Neural progenitor cell (in vitro differentiated cells): ENCODE results near the gene SPTBN1. TPM values are rescaled to one million over a fixed set of nuclear protein-coding genes. Genes with fewer than 3 reads are reported as not detected.
"Not testable (repeated sequence)": the region's sequence is repeated elsewhere in the genome, so short reads cannot be mapped to it uniquely, and the experiment has no call there.

Source experiments
- DNase-seq: peaks from one replicate; pipeline ENCODE4 v3.0.0-alpha.2; 2016; ENCODE audit warnings: low spot score
- H2AFZ ChIP-seq: fragments of 200-600 bp; sonication (generic); replicated peaks from 2 replicates; pipeline ENCODE4 v1.6.1; 2016; ENCODE audit warnings: antibody characterized with exemption
- H3F3A ChIP-seq: fragments of 200-600 bp; sonication (generic); 2 replicates; pipeline ENCODE4 v1.6.1; 2016; ENCODE audit warnings: antibody characterized with exemption, low read depth
- H3K27ac ChIP-seq: fragments of 200-600 bp; sonication (generic); 2 replicates; pipeline ENCODE4 v1.5.1; 2016; ENCODE audit warnings: mild to moderate bottlenecking
- H3K27me3 ChIP-seq: fragments of 200-600 bp; sonication (generic); 2 replicates; pipeline ENCODE4 v1.6.1; 2016; ENCODE audit warnings: mild to moderate bottlenecking, moderate library complexity
- H3K36me3 ChIP-seq: fragments of 200-600 bp; sonication (generic); 2 replicates; pipeline ENCODE4 v1.5.1; 2016
- H3K4me1 ChIP-seq: fragments of 200-600 bp; sonication (generic); 2 replicates; pipeline ENCODE4 v1.6.1; 2016; ENCODE audit warnings: mixed run types
- H3K4me2 ChIP-seq: fragments of 200-600 bp; sonication (generic); 2 replicates; pipeline ENCODE4 v1.6.1; 2016
- H3K4me3 ChIP-seq: fragments of 200-600 bp; sonication (generic); 2 replicates; pipeline ENCODE4 v1.5.1; 2016
- H3K79me2 ChIP-seq: fragments of 200-600 bp; sonication (generic); 2 replicates; pipeline ENCODE4 v1.6.1; 2016; ENCODE audit warnings: low read depth
- H3K9ac ChIP-seq: fragments of 200-600 bp; sonication (generic); 2 replicates; pipeline ENCODE4 v1.6.1; 2016
- H3K9me3 ChIP-seq: fragments of 200-600 bp; sonication (generic); 2 replicates; pipeline ENCODE4 v1.5.1; 2016; ENCODE audit warnings: low read depth
- H4K20me1 ChIP-seq: fragments of 200-600 bp; sonication (generic); 2 replicates; pipeline ENCODE4 v1.6.1; 2016; ENCODE audit warnings: low read depth
- H3K27ac Mint-ChIP-seq: 3 replicates; pipeline ENCODE4 v1.8.0; 2021; ENCODE audit warnings: mixed read lengths
- H3K27me3 Mint-ChIP-seq: 2 replicates; pipeline ENCODE4 v1.8.0; 2022; ENCODE audit warnings: low read depth, mild to moderate bottlenecking, inconsistent platforms, moderate library complexity, mixed read lengths; ENCODE audit not compliant: insufficient read depth
- H3K36me3 Mint-ChIP-seq: 3 replicates; pipeline ENCODE4 v1.8.0; 2021; ENCODE audit warnings: mixed read lengths
- H3K4me1 Mint-ChIP-seq: 3 replicates; pipeline ENCODE4 v1.8.0; 2021; ENCODE audit warnings: mixed read lengths
- H3K4me3 Mint-ChIP-seq: 3 replicates; pipeline ENCODE4 v1.8.0; 2021; ENCODE audit warnings: mild to moderate bottlenecking, moderate library complexity, mixed read lengths
- H3K9me3 Mint-ChIP-seq: 3 replicates; pipeline ENCODE4 v1.8.0; 2020; ENCODE audit warnings: mixed read lengths
- EZH2 ChIP-seq: fragments of 200-600 bp; sonication (generic); IDR thresholded peaks from 2 replicates; pipeline ENCODE4 v1.6.1; 2017; ENCODE audit warnings: antibody characterized with exemption, mild to moderate bottlenecking, moderate library complexity
- EZH2phosphoT487 ChIP-seq: fragments of 200-600 bp; sonication (generic); IDR thresholded peaks from 2 replicates; pipeline ENCODE4 v1.6.1; 2017; ENCODE audit warnings: antibody characterized with exemption
- total RNA-seq: library from RNA; depleted of rRNA; stranded (reverse); fragments of >200 nt; gene quantifications from 2 replicates; pipeline ENCODE4 v1.2.3, GENCODE V29; 2015; ENCODE audit warnings: low replicate concordance
- TF ChIP-seq, protein P1 (sequence below): fragments of 200-600 bp; sonication (generic); IDR thresholded peaks from 2 replicates; pipeline ENCODE4 v1.5.1; 2017; ENCODE audit warnings: antibody characterized with exemption, mild to moderate bottlenecking

Gene SPTBN1
- total RNA-seq, 1 donor from 2014 or later, result 94.2 TPM

DNA sequence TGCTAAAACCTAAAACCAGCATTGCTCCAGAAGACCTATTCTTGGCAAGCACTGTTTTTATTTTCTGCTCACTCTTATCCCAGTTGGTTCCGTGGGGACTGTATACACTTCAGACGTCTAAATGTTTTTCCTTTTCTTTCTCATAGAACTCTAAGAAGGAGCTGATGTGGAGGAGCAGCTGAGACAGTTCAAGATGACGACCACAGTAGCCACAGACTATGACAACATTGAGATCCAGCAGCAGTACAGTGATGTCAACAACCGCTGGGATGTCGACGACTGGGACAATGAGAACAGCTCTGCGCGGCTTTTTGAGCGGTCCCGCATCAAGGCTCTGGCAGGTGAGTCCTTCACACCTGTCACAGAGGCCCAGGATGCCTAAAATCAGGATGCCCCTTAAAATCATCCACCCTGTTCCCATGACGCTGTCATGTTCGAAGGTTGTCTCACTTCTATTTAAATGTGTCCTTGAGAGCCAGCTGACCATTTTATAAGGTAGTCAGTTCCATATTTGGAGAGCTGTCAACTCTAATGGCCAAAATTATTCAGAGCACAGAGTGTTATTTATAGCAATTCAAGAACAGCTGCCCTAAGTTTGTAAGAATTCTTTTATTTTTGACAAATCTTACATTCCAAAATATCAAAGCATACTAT is 70.2 kb downstream of the SPTBN1 start:
- DNase-seq, result no peak
- H3K4me3 ChIP-seq, result no peak overlapping the region
- no peaks in the 10 kb centered on the region for H3K9me3 Mint-ChIP-seq
- H2AFZ ChIP-seq, result no peak overlapping the region
- no peak overlapping the region for H3K27ac ChIP-seq
- H3K4me2 ChIP-seq, result no peak overlapping the region
- no peaks in the 10 kb centered on the region for H3F3A ChIP-seq
- H3K27me3 ChIP-seq, result no peaks in the 10 kb centered on the region
- H3K36me3 ChIP-seq, result no peaks in the 10 kb centered on the region
- no peak overlapping the region for H3K27ac Mint-ChIP-seq
- H4K20me1 ChIP-seq, result no peaks in the 10 kb centered on the region
- H3K36me3 Mint-ChIP-seq, result peaks cover 7% of the 10 kb centered on the region
- no peak overlapping the region for H3K4me3 Mint-ChIP-seq
- TF ChIP-seq, protein P1, sequence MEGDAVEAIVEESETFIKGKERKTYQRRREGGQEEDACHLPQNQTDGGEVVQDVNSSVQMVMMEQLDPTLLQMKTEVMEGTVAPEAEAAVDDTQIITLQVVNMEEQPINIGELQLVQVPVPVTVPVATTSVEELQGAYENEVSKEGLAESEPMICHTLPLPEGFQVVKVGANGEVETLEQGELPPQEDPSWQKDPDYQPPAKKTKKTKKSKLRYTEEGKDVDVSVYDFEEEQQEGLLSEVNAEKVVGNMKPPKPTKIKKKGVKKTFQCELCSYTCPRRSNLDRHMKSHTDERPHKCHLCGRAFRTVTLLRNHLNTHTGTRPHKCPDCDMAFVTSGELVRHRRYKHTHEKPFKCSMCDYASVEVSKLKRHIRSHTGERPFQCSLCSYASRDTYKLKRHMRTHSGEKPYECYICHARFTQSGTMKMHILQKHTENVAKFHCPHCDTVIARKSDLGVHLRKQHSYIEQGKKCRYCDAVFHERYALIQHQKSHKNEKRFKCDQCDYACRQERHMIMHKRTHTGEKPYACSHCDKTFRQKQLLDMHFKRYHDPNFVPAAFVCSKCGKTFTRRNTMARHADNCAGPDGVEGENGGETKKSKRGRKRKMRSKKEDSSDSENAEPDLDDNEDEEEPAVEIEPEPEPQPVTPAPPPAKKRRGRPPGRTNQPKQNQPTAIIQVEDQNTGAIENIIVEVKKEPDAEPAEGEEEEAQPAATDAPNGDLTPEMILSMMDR, result no peak
- TF ChIP-seq EZH2phosphoT487 (no peak), EZH2 (no peak)
- no peaks in the 10 kb centered on the region for H3K9me3 ChIP-seq
- H3K27me3 Mint-ChIP-seq, result no peaks in the 10 kb centered on the region
- peaks cover 3% of the 10 kb centered on the region for H3K4me1 Mint-ChIP-seq
- H3K9ac ChIP-seq, result no peak overlapping the region
- H3K79me2 ChIP-seq, result no peaks in the 10 kb centered on the region
- no peaks in the 10 kb centered on the region for H3K4me1 ChIP-seq

DNA sequence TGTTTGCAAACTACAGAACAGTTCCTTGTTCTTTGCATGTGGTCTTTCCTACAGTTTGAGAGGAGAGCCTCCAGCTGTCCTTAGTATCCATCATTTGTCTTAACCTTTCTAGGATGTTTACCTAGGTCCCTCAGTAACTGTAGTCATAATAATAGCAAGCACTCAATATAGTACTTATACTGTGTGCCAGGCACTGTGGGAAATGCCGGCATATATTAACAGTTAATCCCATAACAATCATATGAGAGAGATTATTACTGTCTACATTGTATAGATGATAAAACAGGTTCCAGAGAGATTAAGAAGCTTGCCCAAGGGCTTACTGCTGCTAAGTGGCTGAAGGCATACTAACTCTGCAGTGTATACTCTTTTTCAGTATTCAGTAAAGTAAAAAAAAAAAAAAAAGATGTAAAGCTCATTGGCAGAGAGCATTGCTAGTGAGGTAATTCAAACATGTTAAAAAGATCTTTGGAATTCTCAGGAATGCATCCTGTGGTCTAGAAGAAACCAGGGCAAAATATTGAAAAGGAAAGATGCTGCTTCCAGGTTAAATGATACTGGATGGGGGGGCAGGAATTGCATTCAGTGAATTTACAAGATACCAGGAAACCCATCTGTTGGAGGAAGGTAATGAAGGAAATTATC is 72.3 kb downstream of the SPTBN1 start:
- no peaks in the 10 kb centered on the region for H3K79me2 ChIP-seq

DNA sequence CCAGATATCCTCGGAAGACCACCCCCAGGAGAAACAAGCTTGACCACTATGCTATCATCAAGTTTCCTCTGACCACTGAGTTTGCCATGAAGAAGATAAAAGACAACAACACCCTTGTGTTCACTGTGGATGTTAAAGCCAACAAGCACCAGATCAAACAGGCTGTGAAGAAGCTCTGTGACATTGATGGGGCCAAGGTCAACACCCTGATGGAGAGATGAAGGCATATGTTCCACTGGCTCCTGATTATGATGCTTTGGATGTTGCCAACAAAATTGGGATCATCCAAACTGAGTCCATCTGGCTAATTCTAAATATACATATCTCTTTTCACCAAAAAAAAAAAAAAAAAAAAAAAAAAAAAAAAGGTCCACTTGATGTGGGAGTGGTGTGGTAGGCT is 73.4 kb downstream of the SPTBN1 start:
- not testable (repeated sequence) for H3F3A ChIP-seq, H3K4me1 ChIP-seq, H3K27me3 Mint-ChIP-seq, H3K9me3 Mint-ChIP-seq, DNase-seq, H3K4me1 Mint-ChIP-seq, H3K36me3 Mint-ChIP-seq, H3K79me2 ChIP-seq, H2AFZ ChIP-seq, H3K4me2 ChIP-seq, H3K4me3 Mint-ChIP-seq, H3K27ac ChIP-seq, H3K9ac ChIP-seq, H4K20me1 ChIP-seq, H3K4me3 ChIP-seq, H3K27ac Mint-ChIP-seq, H3K36me3 ChIP-seq, H3K9me3 ChIP-seq, H3K27me3 ChIP-seq

More for the DNA sequence above, 72.3 kb downstream of the SPTBN1 start:
- Histone ChIP-seq H3K9ac (no peak overlapping the region), H3K4me1 (no peaks in the 10 kb centered on the region), H3K27ac (no peak overlapping the region), H3K4me2 (no peak overlapping the region), H4K20me1 (no peaks in the 10 kb centered on the region), H3F3A (no peaks in the 10 kb centered on the region), H3K9me3 (no peaks in the 10 kb centered on the region), H3K36me3 (no peaks in the 10 kb centered on the region), H3K4me3 (no peak overlapping the region), H3K27me3 (no peaks in the 10 kb centered on the region), H2AFZ (no peak overlapping the region)
- Mint-ChIP-seq H3K9me3 (no peaks in the 10 kb centered on the region), H3K27me3 (no peaks in the 10 kb centered on the region), H3K27ac (no peak overlapping the region), H3K4me3 (no peak overlapping the region), H3K36me3 (peaks cover 7% of the 10 kb centered on the region), H3K4me1 (peaks cover 3% of the 10 kb centered on the region)
- DNase-seq, result no peak
- no peak for TF ChIP-seq EZH2phosphoT487
- no peak for TF ChIP-seq EZH2
- TF ChIP-seq, protein P1, result no peak

DNA sequence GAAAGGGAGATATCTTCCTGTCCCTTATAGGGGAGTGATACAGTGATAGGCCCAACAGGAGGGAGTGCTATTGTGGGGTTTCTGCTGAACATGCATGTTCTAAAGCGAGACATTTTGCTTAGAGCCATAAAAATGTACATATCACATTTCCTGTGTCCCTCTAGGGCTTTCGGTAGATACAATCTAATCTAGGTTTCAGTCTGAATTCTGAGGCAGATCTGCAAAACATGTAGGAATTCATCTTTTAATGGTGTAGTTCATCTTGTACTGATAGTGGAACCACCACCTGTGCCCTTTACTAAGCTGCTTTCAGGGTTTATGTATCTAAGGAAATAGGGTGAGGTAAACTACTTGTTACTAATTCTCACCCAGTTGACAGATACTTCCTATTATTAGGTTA is 73.8 kb downstream of the SPTBN1 start:
- TF ChIP-seq EZH2phosphoT487, result no peak
- no peak for TF ChIP-seq EZH2
- TF ChIP-seq, protein P1, result no peak
- Mint-ChIP-seq H3K4me3 (no peak overlapping the region), H3K4me1 (peaks cover 7% of the 10 kb centered on the region), H3K27ac (no peak overlapping the region), H3K36me3 (peaks cover 7% of the 10 kb centered on the region), H3K27me3 (no peaks in the 10 kb centered on the region), H3K9me3 (no peaks in the 10 kb centered on the region)
- no peaks in the 10 kb centered on the region for H3F3A ChIP-seq
- H3K4me2 ChIP-seq, result no peak overlapping the region
- no peak for DNase-seq
- no peaks in the 10 kb centered on the region for H3K27me3 ChIP-seq
- no peaks in the 10 kb centered on the region for H4K20me1 ChIP-seq
- no peaks in the 10 kb centered on the region for H3K9me3 ChIP-seq
- no peak overlapping the region for H3K4me3 ChIP-seq
- no peak overlapping the region for H3K9ac ChIP-seq
- no peaks in the 10 kb centered on the region for H3K36me3 ChIP-seq
- H3K4me1 ChIP-seq, result no peaks in the 10 kb centered on the region
- H3K27ac ChIP-seq, result no peak overlapping the region
- no peaks in the 10 kb centered on the region for H3K79me2 ChIP-seq
- H2AFZ ChIP-seq, result no peak overlapping the region
